Sigmoid colon (tissue), 3 donors: ENCODE measurements around the gene NTMT1.

ENCODE experiments used
- CTCF ChIP-seq, 4 experiments: fragments of 450-650 bp in 3 of 4; fragments of 200-600 bp in 1 of 4; IDR thresholded peaks; one replicate each; pipeline ENCODE4 v1.5.1; 2016 to 2019; ENCODE audit warnings: antibody characterized with exemption in 4 of 4, mild to moderate bottlenecking in 3 of 4, moderate library complexity in 2 of 4
- POLR2A ChIP-seq, 2 donors: fragments of 450-650 bp; IDR thresholded peaks; one replicate each; pipeline ENCODE4 v1.6.1; 2016; ENCODE audit warnings: antibody characterized with exemption in 2 of 2, mild to moderate bottlenecking in 2 of 2, moderate library complexity in 2 of 2

- TF ChIP-seq CTCF (IDR thresholded peaks at IDR 0.05), result no peak
- TF ChIP-seq POLR2A (IDR thresholded peaks at IDR 0.05), result no peak
Observed at GRCh38 chr9:129667378-129667777, 41.4 kb downstream of the NTMT1 start.
